ENCODE measurements around the gene FAR1.

Gene FAR1

GRCh38 chr11:13721760-13722159, 53.3 kb downstream of the FAR1 start:
- H2BK15ac ChIP-seq (ENCODE audit: low read depth, poor library complexity, severe bottlenecking): no peak overlapping the region
- no peak overlapping the region for H3K27ac ChIP-seq (ENCODE audit: low read length, poor library complexity, severe bottlenecking)
- H4K8ac ChIP-seq (ENCODE audit: low read length): no peak overlapping the region
- H3K4ac ChIP-seq (ENCODE audit: low read depth in 1 of 2, low read length in 2 of 2): no peak overlapping the region
- H3K27me3 ChIP-seq (ENCODE audit: control insufficient read depth in 1 of 2, insufficient read depth in 1 of 2, low read length in 2 of 2): no peaks in the 10 kb centered on the region
- H3K9ac ChIP-seq (ENCODE audit: low read length): no peak overlapping the region
- H3K4me1 ChIP-seq (ENCODE audit: control insufficient read depth, insufficient read depth, low read depth, low read length): peaks cover 2% of the 10 kb centered on the region
- H3K4me3 ChIP-seq (ENCODE audit: insufficient read depth in 1 of 2, low read depth in 1 of 2, low read length in 2 of 2): no peak overlapping the region
- H2BK12ac ChIP-seq (ENCODE audit: low read length in 2 of 2): no peak overlapping the region
- H2BK5ac ChIP-seq (ENCODE audit: low read depth, low read length, poor library complexity, severe bottlenecking): no peak overlapping the region
- no peak overlapping the region for H4K91ac ChIP-seq (ENCODE audit: low read length)
- H3K4me2 ChIP-seq (ENCODE audit: low read length, poor library complexity, severe bottlenecking): no peak overlapping the region
- no peaks in the 10 kb centered on the region for H3K9me3 ChIP-seq (ENCODE audit: control insufficient read depth, low read length)
- no peak overlapping the region for H3K18ac ChIP-seq (ENCODE audit: low read depth in 1 of 2, low read length in 2 of 2)
- H2AFZ ChIP-seq (ENCODE audit: low read depth, low read length): no peak overlapping the region
- no peak overlapping the region for H3K14ac ChIP-seq (ENCODE audit: low read length in 2 of 2)
- no peak overlapping the region for H3K23ac ChIP-seq (ENCODE audit: low read length in 2 of 2)
- no peak overlapping the region for H2BK120ac ChIP-seq (ENCODE audit: low read depth, low read length)
- no peak overlapping the region for H2AK5ac ChIP-seq (ENCODE audit: low read length, severe bottlenecking)
- peaks cover 16% of the 10 kb centered on the region for H3K79me1 ChIP-seq (replicated peaks; ENCODE audit: low read length, poor library complexity, severe bottlenecking)
- DNase-seq: peak; percentile 15
- peaks cover 10 to 53% of the 10 kb centered on the region in 2 experiments for H3K36me3 ChIP-seq (ENCODE audit: control insufficient read depth in 1 of 2, insufficient read depth in 2 of 2, low read depth in 1 of 2, low read length in 2 of 2)

- Histone ChIP-seq H2AK5ac (ENCODE audit: low read length, severe bottlenecking) (no peak overlapping the region), H2BK5ac (ENCODE audit: low read depth, low read length, poor library complexity, severe bottlenecking) (no peak overlapping the region), H3K18ac (ENCODE audit: low read depth in 1 of 2, low read length in 2 of 2) (no peak overlapping the region), H3K4ac (ENCODE audit: low read depth in 1 of 2, low read length in 2 of 2) (no peak overlapping the region), H3K14ac (ENCODE audit: low read length in 2 of 2) (no peak overlapping the region), H3K4me2 (ENCODE audit: low read length, poor library complexity, severe bottlenecking) (no peak overlapping the region), H4K91ac (ENCODE audit: low read length) (no peak overlapping the region), H3K36me3 (ENCODE audit: control insufficient read depth in 1 of 2, insufficient read depth in 2 of 2, low read depth in 1 of 2, low read length in 2 of 2) (peaks cover 6 to 78% of the 10 kb centered on the region in 2 experiments), H2BK120ac (ENCODE audit: low read depth, low read length) (no peak overlapping the region), H3K27ac (ENCODE audit: low read length, poor library complexity, severe bottlenecking) (no peak overlapping the region), H2BK15ac (ENCODE audit: low read depth, poor library complexity, severe bottlenecking) (no peak overlapping the region), H3K4me1 (ENCODE audit: control insufficient read depth, insufficient read depth, low read depth, low read length) (no peaks in the 10 kb centered on the region), H3K23ac (ENCODE audit: low read length in 2 of 2) (no peak overlapping the region), H4K8ac (ENCODE audit: low read length) (no peak overlapping the region), H3K79me1 (replicated peaks; ENCODE audit: low read length, poor library complexity, severe bottlenecking) (peaks cover 9% of the 10 kb centered on the region), H3K27me3 (ENCODE audit: control insufficient read depth in 1 of 2, insufficient read depth in 1 of 2, low read length in 2 of 2) (no peaks in the 10 kb centered on the region), H3K4me3 (ENCODE audit: insufficient read depth in 1 of 2, low read depth in 1 of 2, low read length in 2 of 2) (no peak overlapping the region), H2BK12ac (ENCODE audit: low read length in 2 of 2) (no peak overlapping the region), H2AFZ (ENCODE audit: low read depth, low read length) (no peak overlapping the region), H3K9me3 (ENCODE audit: control insufficient read depth, low read length) (no peaks in the 10 kb centered on the region), H3K9ac (ENCODE audit: low read length) (no peak overlapping the region)
- DNase-seq: no peak
- WGBS: 100% methylated on average over 1 of the region's 1 CpG
Measured at GRCh38 chr11:13726456-13726855, 58.0 kb downstream of the FAR1 start.

GRCh38 chr11:13728076-13728475, 59.6 kb downstream of the FAR1 start:
- no peak overlapping the region for H3K14ac ChIP-seq (ENCODE audit: low read length in 2 of 2)
- no peak overlapping the region for H3K9ac ChIP-seq (ENCODE audit: low read length)
- H3K4me2 ChIP-seq (ENCODE audit: low read length, poor library complexity, severe bottlenecking): no peak overlapping the region

GRCh38 chr11:13734530-13734929, 66.1 kb downstream of the FAR1 start:
- Histone ChIP-seq H3K14ac (ENCODE audit: low read length in 2 of 2) (no peak overlapping the region), H3K79me1 (replicated peaks; ENCODE audit: low read length, poor library complexity, severe bottlenecking) (no peaks in the 10 kb centered on the region), H3K4me3 (ENCODE audit: insufficient read depth in 1 of 2, low read depth in 1 of 2, low read length in 2 of 2) (no peak overlapping the region), H2BK120ac (ENCODE audit: low read depth, low read length) (no peak overlapping the region), H2AFZ (ENCODE audit: low read depth, low read length) (no peak overlapping the region), H3K4me2 (ENCODE audit: low read length, poor library complexity, severe bottlenecking) (no peak overlapping the region), H3K36me3 (ENCODE audit: control insufficient read depth in 1 of 2, insufficient read depth in 2 of 2, low read depth in 1 of 2, low read length in 2 of 2) (peaks cover 0 to 32% of the 10 kb centered on the region in 2 experiments), H3K27ac (ENCODE audit: low read length, poor library complexity, severe bottlenecking) (no peak overlapping the region), H3K9me3 (ENCODE audit: control insufficient read depth, low read length) (no peaks in the 10 kb centered on the region), H3K27me3 (ENCODE audit: control insufficient read depth in 1 of 2, insufficient read depth in 1 of 2, low read length in 2 of 2) (no peaks in the 10 kb centered on the region), H3K9ac (ENCODE audit: low read length) (no peak overlapping the region), H3K4ac (ENCODE audit: low read depth in 1 of 2, low read length in 2 of 2) (no peak overlapping the region), H2AK5ac (ENCODE audit: low read length, severe bottlenecking) (no peak overlapping the region), H4K8ac (ENCODE audit: low read length) (no peak overlapping the region), H3K23ac (ENCODE audit: low read length in 2 of 2) (no peak overlapping the region), H3K4me1 (ENCODE audit: control insufficient read depth, insufficient read depth, low read depth, low read length) (no peaks in the 10 kb centered on the region), H2BK12ac (ENCODE audit: low read length in 2 of 2) (no peak overlapping the region), H3K18ac (ENCODE audit: low read depth in 1 of 2, low read length in 2 of 2) (no peak overlapping the region), H2BK15ac (ENCODE audit: low read depth, poor library complexity, severe bottlenecking) (no peak overlapping the region), H2BK5ac (ENCODE audit: low read depth, low read length, poor library complexity, severe bottlenecking) (no peak overlapping the region), H4K91ac (ENCODE audit: low read length) (no peak overlapping the region)
- WGBS: 90% methylated on average over 3 of the region's 3 CpGs
- DNase-seq: no peak

More at GRCh38 chr11:13728076-13728475, 59.6 kb downstream of the FAR1 start:
- Histone ChIP-seq H2BK12ac (ENCODE audit: low read length in 2 of 2) (no peak overlapping the region), H2BK120ac (ENCODE audit: low read depth, low read length) (no peak overlapping the region), H3K9me3 (ENCODE audit: control insufficient read depth, low read length) (no peaks in the 10 kb centered on the region), H2AFZ (ENCODE audit: low read depth, low read length) (no peak overlapping the region), H3K23ac (ENCODE audit: low read length in 2 of 2) (no peak overlapping the region), H3K4me1 (ENCODE audit: control insufficient read depth, insufficient read depth, low read depth, low read length) (no peaks in the 10 kb centered on the region), H3K4me3 (ENCODE audit: insufficient read depth in 1 of 2, low read depth in 1 of 2, low read length in 2 of 2) (no peak overlapping the region), H4K91ac (ENCODE audit: low read length) (no peak overlapping the region), H4K8ac (ENCODE audit: low read length) (no peak overlapping the region), H3K18ac (ENCODE audit: low read depth in 1 of 2, low read length in 2 of 2) (no peak overlapping the region), H3K4ac (ENCODE audit: low read depth in 1 of 2, low read length in 2 of 2) (no peak overlapping the region), H3K36me3 (ENCODE audit: control insufficient read depth in 1 of 2, insufficient read depth in 2 of 2, low read depth in 1 of 2, low read length in 2 of 2) (peaks cover under 1 to 79% of the 10 kb centered on the region in 2 experiments), H3K27me3 (ENCODE audit: control insufficient read depth in 1 of 2, insufficient read depth in 1 of 2, low read length in 2 of 2) (no peaks in the 10 kb centered on the region), H2BK15ac (ENCODE audit: low read depth, poor library complexity, severe bottlenecking) (no peak overlapping the region), H3K27ac (ENCODE audit: low read length, poor library complexity, severe bottlenecking) (no peak overlapping the region), H2AK5ac (ENCODE audit: low read length, severe bottlenecking) (no peak overlapping the region), H3K79me1 (replicated peaks; ENCODE audit: low read length, poor library complexity, severe bottlenecking) (peaks cover 7% of the 10 kb centered on the region), H2BK5ac (ENCODE audit: low read depth, low read length, poor library complexity, severe bottlenecking) (no peak overlapping the region)
- no peak for DNase-seq

All from mesenchymal stem cell (in vitro differentiated cells and primary cell).